Left renal cortex interstitium (tissue), 4 donors: ENCODE data around the gene MIB1. TPM values are rescaled to one million over a fixed set of nuclear protein-coding genes. Genes with fewer than 3 reads are reported as not detected.
"Not testable (repeated sequence)": the region's sequence is repeated elsewhere in the genome, so short reads cannot be mapped to it uniquely, and the experiment has no call there.

Source experiments
- DNase-seq, 4 donors: peaks; one replicate each; pipeline ENCODE4 v3.0.0-alpha.2; 2013; ENCODE audit warnings: low read depth in 4 of 4, low spot score in 2 of 4, missing footprints in 1 of 4
- polyA plus RNA-seq, 4 donors: library from polyadenylated mRNA; unstranded; fragments of 120-200 nt; gene quantifications; one replicate each; pipeline ENCODE4 v1.2.1, GENCODE V29; 2013; ENCODE audit not compliant: insufficient read length in 4 of 4

The MIB1 gene
- polyA plus RNA-seq, 4 donors, result 58.0 to 71.0 (median 63.7) TPM

GRCh38 chr18:21742315-21742687 is 1.7 kb downstream of the MIB1 start:
- peak in 1 of 4 donors; percentile 27 for DNase-seq

GRCh38 chr18:21743166-21743832 is 2.7 kb downstream of the MIB1 start:
- no peak for DNase-seq

GRCh38 chr18:21745231-21745630 is 4.6 kb downstream of the MIB1 start:
- no peak for DNase-seq

GRCh38 chr18:21747268-21747667 is 6.7 kb downstream of the MIB1 start:
- no peak for DNase-seq

- DNase-seq, result no peak
Measured at GRCh38 chr18:21747764-21748693, 7.4 kb downstream of the MIB1 start.

- no peak for DNase-seq
Measured at GRCh38 chr18:21757833-21758232, 17.2 kb downstream of the MIB1 start.

GRCh38 chr18:21759836-21760235 is 19.2 kb downstream of the MIB1 start:
- no peak for DNase-seq

- DNase-seq, result no peak
Measured at GRCh38 chr18:21760321-21760720, 19.7 kb downstream of the MIB1 start.

GRCh38 chr18:21761471-21762115 is 21.0 kb downstream of the MIB1 start:
- DNase-seq, result no peak

GRCh38 chr18:21762181-21762772 is 21.7 kb downstream of the MIB1 start:
- no peak for DNase-seq

- DNase-seq, result no peak
Measured at GRCh38 chr18:21763846-21764646, 23.5 kb downstream of the MIB1 start.

- no peak for DNase-seq
Measured at GRCh38 chr18:21769206-21769605, 28.6 kb downstream of the MIB1 start.

GRCh38 chr18:21774722-21775121 is 34.1 kb downstream of the MIB1 start:
- no peak for DNase-seq

- DNase-seq, result no peak
Measured at GRCh38 chr18:21777814-21778213, 37.2 kb downstream of the MIB1 start.

GRCh38 chr18:21786526-21786925 is 45.9 kb downstream of the MIB1 start:
- DNase-seq, result no peak

GRCh38 chr18:21796089-21796488 is 55.5 kb downstream of the MIB1 start:
- not testable (repeated sequence) for DNase-seq

GRCh38 chr18:21798126-21798525 is 57.5 kb downstream of the MIB1 start:
- no peak for DNase-seq

GRCh38 chr18:21799721-21800120 is 59.1 kb downstream of the MIB1 start:
- no peak for DNase-seq

GRCh38 chr18:21803495-21803894 is 62.9 kb downstream of the MIB1 start:
- DNase-seq, result no peak

GRCh38 chr18:21805771-21806366 is 65.3 kb downstream of the MIB1 start:
- no peak for DNase-seq
